AG04450 (cell line): ENCODE measurements around the gene TEX35. TPM values are rescaled to one million over a fixed set of nuclear protein-coding genes. Genes with fewer than 3 reads are reported as not detected.

Source experiments
- CTCF ChIA-PET: fragments of 300-600, 350-600 bp; formaldehyde crosslinking; extraction: SDS; loops from one replicate; lab custom pipeline; 2022; ENCODE audit warnings: antibody characterized with exemption, inconsistent platforms; lab: Charles Lee
- POLR2A ChIA-PET: fragments of 350-600 bp; formaldehyde crosslinking; extraction: SDS; loops from one replicate; lab custom pipeline; 2021; ENCODE audit warnings: antibody characterized with exemption, inconsistent platforms; lab: Yijun Ruan, JAX
- DNase-seq: peaks from one replicate; pipeline ENCODE4 v3.0.0-alpha.2; 2011; ENCODE audit warnings: low read depth, low spot score
- H3K27ac ChIP-seq: one replicate; pipeline ENCODE4 v1.5.1; 2012; ENCODE audit warnings: low read depth, low read length, control low read depth
- H3K27me3 ChIP-seq: one replicate; pipeline ENCODE4 v1.6.0; 2012; ENCODE audit warnings: low read length; ENCODE audit not compliant: control insufficient read depth, insufficient read depth
- H3K4me3 ChIP-seq: 2 replicates; pipeline ENCODE4 v1.5.1; 2011; ENCODE audit warnings: mild to moderate bottlenecking, low read depth, low read length, control low read depth
- H3K9me3 ChIP-seq: 2 replicates; pipeline ENCODE4 v1.5.1; 2012; ENCODE audit warnings: low read length; ENCODE audit not compliant: control insufficient read depth, insufficient read depth
- CTCF ChIP-seq: IDR thresholded peaks from 2 replicates; pipeline ENCODE4 v1.5.1; 2011; ENCODE audit warnings: low read depth, low read length, control low read depth, inconsistent platforms
- polyA plus RNA-seq: library from polyadenylated mRNA; depleted of rRNA; stranded (reverse); fragments of >200 nt; gene quantifications from 2 replicates; pipeline ENCODE4 v1.2.3, GENCODE V29; 2011

Gene TEX35
- polyA plus RNA-seq, 1 experiment: not detected

GRCh38 chr1:178488393-178488792 lies 24.5 kb upstream of the TEX35 start:
- Histone ChIP-seq H3K27me3 (no peaks in the 10 kb centered on the region), H3K27ac (no peak overlapping the region), H3K4me3 (no peak overlapping the region), H3K9me3 (no peaks in the 10 kb centered on the region; the same call in 1 of the 2 replicates)
- no peak for TF ChIP-seq CTCF
- CTCF ChIA-PET: interaction anchor here (6.0 kb wide), 1 partner anchor 13 kb away, joined by 35 read pairs; no protein-coding TSS in a partner anchor
- POLR2A ChIA-PET: no interaction called here
- DNase-seq: no peak

DNA sequence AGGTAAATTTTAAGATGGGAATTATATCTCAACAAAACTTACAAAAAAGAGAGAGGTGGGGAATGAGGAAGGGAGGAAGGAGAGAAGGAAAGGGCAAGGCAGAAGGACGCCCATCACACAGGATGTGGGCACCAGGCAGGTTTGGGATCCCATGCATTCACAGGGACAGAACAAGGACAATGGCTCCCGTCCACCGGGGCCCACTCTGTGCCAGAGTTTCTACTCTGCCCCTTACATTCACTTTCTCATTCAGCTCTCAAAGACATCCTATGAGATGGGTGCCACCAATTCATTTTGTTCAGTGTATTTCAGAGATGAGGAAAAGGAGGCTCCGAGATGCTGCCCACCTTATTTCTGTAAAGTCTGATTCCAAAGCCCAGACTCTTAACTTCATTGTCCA lies 23.5 kb upstream of the TEX35 start:
- no peak for TF ChIP-seq CTCF
- CTCF ChIA-PET: interaction anchor here (6.0 kb wide), 1 partner anchor 12 kb away, joined by 35 read pairs; no protein-coding TSS in a partner anchor
- POLR2A ChIA-PET: no interaction called here
- no peaks in the 10 kb centered on the region; the same call in 1 of the 2 replicates for H3K9me3 ChIP-seq
- H3K4me3 ChIP-seq: no peak overlapping the region
- no peak overlapping the region for H3K27ac ChIP-seq
- DNase-seq: no peak
- H3K27me3 ChIP-seq: no peaks in the 10 kb centered on the region

DNA sequence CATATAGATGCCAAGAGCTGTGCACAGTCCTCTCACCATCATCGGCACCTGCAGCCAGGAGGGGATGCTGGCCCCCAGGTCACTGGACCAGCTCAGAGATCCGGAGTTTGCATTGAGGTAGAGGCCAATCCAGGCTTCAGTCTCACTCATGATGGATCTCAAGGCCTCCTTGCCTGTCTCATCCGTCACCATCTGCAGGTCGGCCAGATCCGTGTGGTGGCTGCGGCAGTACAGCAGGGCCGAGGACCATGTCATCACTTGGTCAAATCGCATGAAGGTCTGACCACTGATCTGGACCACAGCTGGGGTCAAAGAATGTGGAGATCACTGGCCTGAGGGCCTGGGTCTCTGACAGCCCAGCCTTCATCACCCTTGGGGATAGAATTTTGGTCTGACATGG lies 22.8 kb upstream of the TEX35 start:
- CTCF ChIA-PET: interaction anchor here (1.2 to 6.0 kb wide), 3 partner anchors 10 to 180 kb away, joined by 3 to 35 read pairs (median 5); no protein-coding TSS in a partner anchor
- Histone ChIP-seq H3K27ac (no peak overlapping the region), H3K4me3 (no peak overlapping the region), H3K9me3 (no peaks in the 10 kb centered on the region; the same call in 1 of the 2 replicates), H3K27me3 (no peaks in the 10 kb centered on the region)
- POLR2A ChIA-PET: no interaction called here
- DNase-seq: no peak
- TF ChIP-seq CTCF: no peak

DNA sequence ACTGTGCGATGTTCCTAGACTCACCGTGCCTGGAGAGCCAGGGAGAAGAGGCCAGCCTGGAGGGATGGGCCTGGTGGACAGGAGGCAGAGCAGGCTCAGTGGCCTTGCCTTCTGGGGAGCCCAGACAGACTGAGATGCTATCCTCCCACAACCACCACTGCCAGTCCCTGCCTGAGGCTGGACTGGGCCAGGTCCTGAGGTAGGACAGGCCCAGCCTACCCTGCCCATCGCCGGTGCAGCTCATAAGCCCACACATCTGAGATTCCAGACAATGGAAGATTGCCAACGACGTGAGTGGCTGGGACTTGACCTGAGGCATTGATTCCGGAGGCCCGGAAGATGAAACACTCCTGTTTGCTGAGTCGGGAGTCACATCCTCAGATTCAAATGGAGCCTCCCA lies 21.9 kb upstream of the TEX35 start:
- ChIA-PET POLR2A (no interaction called here), CTCF (interaction anchor here (1.0 to 1.4 kb wide), 3 partner anchors 10 to 192 kb away, joined by 3 to 5 read pairs (median 3); no protein-coding TSS in a partner anchor)
- no peak for DNase-seq
- Histone ChIP-seq H3K27ac (no peak overlapping the region), H3K4me3 (no peak overlapping the region), H3K9me3 (no peaks in the 10 kb centered on the region; the same call in 1 of the 2 replicates), H3K27me3 (no peaks in the 10 kb centered on the region)
- TF ChIP-seq CTCF: no peak

- no peak for TF ChIP-seq CTCF
- H3K9me3 ChIP-seq: no peaks in the 10 kb centered on the region
- DNase-seq: no peak
- H3K27me3 ChIP-seq: no peaks in the 10 kb centered on the region
- no peak overlapping the region for H3K27ac ChIP-seq
- ChIA-PET POLR2A (no interaction called here), CTCF (interaction anchor here (1.0 to 1.7 kb wide), 2 partner anchors 10 to 192 kb away, joined by 3 to 6 read pairs; no protein-coding TSS in a partner anchor)
- no peak overlapping the region for H3K4me3 ChIP-seq
These were observed 21.2 kb upstream of the TEX35 start for GRCh38 chr1:178491721-178492120.
